Subcutaneous abdominal adipose tissue (tissue), 5 donors: Measurements from ENCODE around the gene HEATR5A.

Source experiments
- H3K27ac ChIP-seq: one replicate; pipeline ENCODE4 v1.7.0; 2013; ENCODE audit warnings: low read depth, mild to moderate bottlenecking, inconsistent platforms, low read length, moderate library complexity
- H3K27me3 ChIP-seq, 5 donors: one replicate each; pipeline ENCODE4 v1.7.0; 2013; ENCODE audit warnings: low read length in 5 of 5, inconsistent platforms in 1 of 5; ENCODE audit not compliant: control insufficient read depth in 5 of 5, insufficient read depth in 4 of 5
- H3K36me3 ChIP-seq, 5 donors: one replicate each; pipeline ENCODE4 v1.7.0; 2013; ENCODE audit warnings: low read length in 5 of 5; ENCODE audit not compliant: control insufficient read depth in 5 of 5, insufficient read depth in 5 of 5
- H3K4me1 ChIP-seq, 5 donors: one replicate each; pipeline ENCODE4 v1.7.0; 2013; ENCODE audit warnings: low read length in 5 of 5, mild to moderate bottlenecking in 3 of 5, moderate library complexity in 1 of 5; ENCODE audit not compliant: control insufficient read depth in 5 of 5, insufficient read depth in 5 of 5
- H3K4me3 ChIP-seq, 5 donors: one replicate each; pipeline ENCODE4 v1.7.0; 2013; ENCODE audit warnings: low read length in 5 of 5, low read depth in 1 of 5
- H3K9ac ChIP-seq, 5 donors: one replicate each; pipeline ENCODE4 v1.7.0; 2013; ENCODE audit warnings: low read length in 5 of 5, mild to moderate bottlenecking in 4 of 5, moderate library complexity in 3 of 5
- H3K9me3 ChIP-seq, 5 donors: one replicate each; pipeline ENCODE4 v1.7.0; 2013; ENCODE audit warnings: low read length in 5 of 5; ENCODE audit not compliant: control insufficient read depth in 5 of 5
- donor health status: healthy.
- donor health status: healthy.
- donor health status: healthy.
- donor health status: healthy.
- donor health status: healthy.

HEATR5A gene

GRCh38 chr14:31408421-31408820 lies 11.9 kb downstream of the HEATR5A start:
- no peak overlapping the region for H3K9ac ChIP-seq
- no peaks in the 10 kb centered on the region for H3K36me3 ChIP-seq
- no peak overlapping the region for H3K27ac ChIP-seq
- no peaks in the 10 kb centered on the region for H3K9me3 ChIP-seq
- H3K4me3 ChIP-seq = no peak overlapping the region
- H3K27me3 ChIP-seq = no peaks in the 10 kb centered on the region
- peaks cover 0 to 18% (median 8%) of the 10 kb centered on the region in 5 donors for H3K4me1 ChIP-seq

DNA sequence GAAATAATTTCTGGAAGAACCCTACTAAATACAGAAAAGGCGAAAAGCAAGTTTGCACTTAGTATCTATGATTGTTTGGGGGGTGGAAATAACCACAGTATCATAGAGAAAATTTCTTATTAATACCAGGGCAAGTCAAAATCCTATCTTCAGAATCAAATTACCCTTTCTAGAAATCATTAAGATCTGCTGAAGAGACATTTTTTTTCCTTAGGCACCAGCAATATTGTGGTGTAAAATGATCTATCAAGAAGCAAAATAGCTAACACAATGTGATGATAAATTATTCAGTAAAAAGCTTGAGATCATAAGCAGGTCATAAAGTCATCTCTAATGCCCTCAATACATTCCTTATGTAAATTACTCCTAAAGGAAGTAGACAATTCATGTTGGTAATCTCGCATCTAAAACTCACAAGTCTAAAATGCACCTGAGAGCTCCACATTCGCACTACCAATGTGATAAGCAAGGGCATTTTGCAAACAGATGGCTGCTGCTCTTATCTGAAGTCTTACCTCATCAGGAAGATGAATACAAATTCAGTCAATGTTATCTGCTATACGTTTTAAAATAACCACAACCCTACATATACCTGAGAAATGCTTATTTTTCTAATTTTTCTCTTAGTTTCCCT lies 14.6 kb downstream of the HEATR5A start:
- peaks cover 4 to 13% (median 9%) of the 10 kb centered on the region in 5 donors for H3K36me3 ChIP-seq
- H3K27ac ChIP-seq = no peak overlapping the region
- H3K9me3 ChIP-seq = no peaks in the 10 kb centered on the region
- H3K4me1 ChIP-seq = peaks cover 0 to 15% (median 11%) of the 10 kb centered on the region in 5 donors
- H3K4me3 ChIP-seq = no peak overlapping the region
- no peak overlapping the region for H3K9ac ChIP-seq
- H3K27me3 ChIP-seq = no peaks in the 10 kb centered on the region

GRCh38 chr14:31405106-31405505 lies 15.2 kb downstream of the HEATR5A start:
- H3K9me3 ChIP-seq = no peaks in the 10 kb centered on the region
- no peaks in the 10 kb centered on the region for H3K27me3 ChIP-seq
- no peak overlapping the region for H3K27ac ChIP-seq
- H3K4me3 ChIP-seq = no peak overlapping the region
- peaks cover 4 to 14% (median 9%) of the 10 kb centered on the region in 5 donors for H3K36me3 ChIP-seq
- peaks cover 0 to 11% (median 9%) of the 10 kb centered on the region in 5 donors for H3K4me1 ChIP-seq
- no peak overlapping the region for H3K9ac ChIP-seq

DNA sequence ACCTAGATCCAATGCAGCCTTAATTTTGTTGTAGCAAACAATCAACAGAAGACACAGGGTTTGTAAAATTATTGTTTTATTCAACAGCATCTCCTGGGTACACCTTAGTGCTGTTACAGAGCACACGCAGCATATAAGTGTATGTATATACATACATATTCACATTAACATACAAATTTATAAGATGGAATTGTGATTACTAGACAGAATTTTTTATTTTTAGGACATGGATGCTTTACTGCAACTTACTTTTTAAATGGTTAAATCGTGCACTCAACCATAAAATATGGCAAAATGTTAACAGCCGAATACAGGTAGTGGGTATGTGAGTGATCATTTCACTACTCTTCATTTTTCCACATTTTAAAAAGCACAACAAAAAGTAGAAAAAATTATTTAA lies 16.6 kb downstream of the HEATR5A start:
- Histone ChIP-seq H3K4me3 (no peak overlapping the region), H3K27ac (no peak overlapping the region), H3K4me1 (peaks cover 0 to 11% (median 9%) of the 10 kb centered on the region in 5 donors), H3K9ac (no peak overlapping the region), H3K36me3 (peaks cover 6 to 21% (median 9%) of the 10 kb centered on the region in 5 donors), H3K27me3 (no peaks in the 10 kb centered on the region), H3K9me3 (no peaks in the 10 kb centered on the region)

DNA sequence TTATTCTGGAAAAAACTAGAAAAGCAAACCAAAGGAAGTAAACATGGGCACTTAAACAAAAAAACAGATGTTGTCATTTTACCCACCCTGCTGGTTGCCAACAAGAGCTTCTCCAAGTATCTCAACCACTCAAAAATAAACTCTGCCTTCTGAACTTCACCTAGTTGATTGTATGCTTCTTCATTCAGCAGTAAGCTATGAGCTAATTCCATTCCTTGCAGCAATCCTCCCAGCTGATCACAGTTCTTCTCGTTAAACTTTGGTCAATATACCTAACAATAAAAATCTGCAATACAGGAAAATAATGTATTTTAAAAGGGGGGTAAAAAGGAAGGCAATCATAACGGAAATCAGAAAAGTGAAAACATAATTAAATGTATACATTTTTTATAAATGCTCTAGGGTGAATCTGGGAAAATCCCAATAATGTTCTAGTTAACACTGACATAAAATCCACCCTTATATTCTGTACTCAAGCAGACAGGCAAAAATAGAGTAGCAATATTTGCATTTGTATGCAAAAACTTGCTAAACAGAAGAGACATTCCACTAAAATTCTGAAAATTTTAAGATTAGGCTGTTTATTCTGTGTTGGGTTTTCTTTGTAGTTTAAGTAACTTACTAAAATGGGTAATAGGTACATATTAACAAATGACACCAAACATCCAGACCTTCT lies 17.4 kb downstream of the HEATR5A start:
- Histone ChIP-seq H3K36me3 (peaks cover 9 to 29% (median 17%) of the 10 kb centered on the region in 5 donors), H3K9ac (peak overlapping the region in 1 of 5 donors; percentile 1), H3K4me3 (no peak overlapping the region), H3K4me1 (peaks cover 0 to 11% (median 9%) of the 10 kb centered on the region in 5 donors), H3K9me3 (no peaks in the 10 kb centered on the region), H3K27me3 (no peaks in the 10 kb centered on the region), H3K27ac (no peak overlapping the region)

DNA sequence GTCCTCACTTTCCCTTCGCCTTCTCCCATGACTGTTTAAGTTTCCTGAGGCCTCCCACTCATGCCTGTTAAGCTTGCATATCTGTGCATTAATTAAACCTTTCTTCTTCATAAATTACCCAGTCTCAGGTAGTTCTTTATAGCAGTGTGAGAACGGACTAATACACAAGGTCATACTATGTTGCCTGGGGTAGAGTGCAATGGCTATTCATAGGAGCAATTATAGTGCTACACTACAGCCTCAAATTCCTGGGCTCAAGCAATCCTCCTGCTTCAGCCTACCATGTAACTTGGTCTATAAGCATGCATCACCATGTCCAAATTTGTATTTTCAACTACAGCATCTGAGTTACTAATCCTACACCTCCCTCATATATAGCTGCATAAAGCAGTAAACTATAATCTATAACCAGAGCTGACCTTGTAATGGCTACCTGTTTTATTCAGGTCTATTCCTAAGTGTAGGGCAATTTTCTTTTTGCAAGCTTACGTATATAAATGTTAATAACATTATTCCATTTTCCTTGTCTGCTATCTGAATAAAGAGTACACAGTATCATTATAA lies 18.9 kb downstream of the HEATR5A start:
- H3K36me3 ChIP-seq = peaks cover 13 to 34% (median 21%) of the 10 kb centered on the region in 5 donors
- H3K9ac ChIP-seq = no peak overlapping the region
- H3K27me3 ChIP-seq = no peaks in the 10 kb centered on the region
- no peak overlapping the region for H3K27ac ChIP-seq
- no peak overlapping the region for H3K4me3 ChIP-seq
- H3K4me1 ChIP-seq = peaks cover 0 to 11% (median 9%) of the 10 kb centered on the region in 5 donors
- no peaks in the 10 kb centered on the region for H3K9me3 ChIP-seq

DNA sequence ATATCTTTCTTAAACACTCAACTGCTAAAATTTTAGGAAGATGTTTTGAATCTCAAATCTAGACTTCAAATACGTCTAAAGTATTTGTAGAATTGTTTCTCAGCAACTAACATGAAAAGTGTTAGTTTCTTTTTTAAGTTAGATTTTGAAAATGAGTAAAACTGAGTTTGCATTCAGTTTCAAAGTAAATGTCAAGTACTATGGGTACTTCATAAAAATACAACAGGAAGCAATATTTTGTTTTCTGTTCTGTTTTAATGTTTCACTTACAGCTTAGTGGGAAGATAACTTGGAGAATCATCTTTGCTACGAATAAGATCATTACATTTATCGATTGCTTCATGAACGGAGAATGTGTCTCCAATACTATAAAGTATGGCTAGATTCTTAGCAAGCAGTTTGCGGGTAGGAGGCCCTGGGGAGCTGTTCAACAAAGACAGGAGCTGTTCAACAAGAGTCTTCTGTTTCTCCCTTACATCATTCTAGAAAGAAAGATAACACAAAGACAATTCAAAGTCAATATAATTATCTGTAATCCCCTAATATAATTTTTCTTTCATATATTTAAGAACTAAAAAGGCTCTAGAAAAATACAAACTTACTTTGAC lies 20.2 kb downstream of the HEATR5A start:
- H3K36me3 ChIP-seq = peaks cover 21 to 37% (median 31%) of the 10 kb centered on the region in 5 donors
- no peak overlapping the region for H3K4me3 ChIP-seq
- no peak overlapping the region for H3K27ac ChIP-seq
- H3K27me3 ChIP-seq = no peaks in the 10 kb centered on the region
- no peak overlapping the region for H3K9ac ChIP-seq
- no peaks in the 10 kb centered on the region for H3K9me3 ChIP-seq
- peaks cover 0 to 11% (median 9%) of the 10 kb centered on the region in 5 donors for H3K4me1 ChIP-seq

GRCh38 chr14:31395572-31396205 lies 24.7 kb downstream of the HEATR5A start:
- no peak overlapping the region for H3K4me3 ChIP-seq
- H3K9me3 ChIP-seq = no peaks in the 10 kb centered on the region
- H3K27me3 ChIP-seq = no peaks in the 10 kb centered on the region
- no peak overlapping the region for H3K9ac ChIP-seq
- no peaks in the 10 kb centered on the region for H3K4me1 ChIP-seq
- H3K36me3 ChIP-seq = peaks cover 32 to 62% (median 39%) of the 10 kb centered on the region in 5 donors
- no peak overlapping the region for H3K27ac ChIP-seq

DNA sequence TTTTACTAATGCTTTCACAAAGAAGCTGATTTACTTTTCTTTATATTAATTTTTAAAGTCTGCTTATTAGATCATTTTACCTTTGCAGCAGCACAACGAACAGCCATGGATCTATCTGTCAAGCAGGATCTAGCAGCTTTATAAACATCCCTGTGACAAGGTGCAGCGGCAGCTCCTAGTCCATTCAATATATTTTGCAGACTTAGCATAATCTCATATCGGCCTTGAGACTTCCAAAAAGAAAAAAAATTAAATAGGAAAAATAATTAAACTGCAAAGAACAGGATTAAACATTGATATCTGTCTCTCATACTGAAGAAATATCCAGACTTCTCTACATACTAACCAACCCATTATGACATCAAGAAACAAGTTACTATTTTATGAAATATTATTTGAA lies 25.2 kb downstream of the HEATR5A start:
- no peak overlapping the region for H3K9ac ChIP-seq
- H3K9me3 ChIP-seq = no peaks in the 10 kb centered on the region
- H3K27me3 ChIP-seq = no peaks in the 10 kb centered on the region
- no peak overlapping the region for H3K27ac ChIP-seq
- no peak overlapping the region for H3K4me3 ChIP-seq
- H3K36me3 ChIP-seq = peaks cover 32 to 62% (median 41%) of the 10 kb centered on the region in 5 donors
- H3K4me1 ChIP-seq = no peaks in the 10 kb centered on the region
